ENCODE results near the gene TTC8.
"Not testable (repeated sequence)": the region's sequence is repeated elsewhere in the genome, so short reads cannot be mapped to it uniquely, and the experiment has no call there.

TTC8 gene

DNA sequence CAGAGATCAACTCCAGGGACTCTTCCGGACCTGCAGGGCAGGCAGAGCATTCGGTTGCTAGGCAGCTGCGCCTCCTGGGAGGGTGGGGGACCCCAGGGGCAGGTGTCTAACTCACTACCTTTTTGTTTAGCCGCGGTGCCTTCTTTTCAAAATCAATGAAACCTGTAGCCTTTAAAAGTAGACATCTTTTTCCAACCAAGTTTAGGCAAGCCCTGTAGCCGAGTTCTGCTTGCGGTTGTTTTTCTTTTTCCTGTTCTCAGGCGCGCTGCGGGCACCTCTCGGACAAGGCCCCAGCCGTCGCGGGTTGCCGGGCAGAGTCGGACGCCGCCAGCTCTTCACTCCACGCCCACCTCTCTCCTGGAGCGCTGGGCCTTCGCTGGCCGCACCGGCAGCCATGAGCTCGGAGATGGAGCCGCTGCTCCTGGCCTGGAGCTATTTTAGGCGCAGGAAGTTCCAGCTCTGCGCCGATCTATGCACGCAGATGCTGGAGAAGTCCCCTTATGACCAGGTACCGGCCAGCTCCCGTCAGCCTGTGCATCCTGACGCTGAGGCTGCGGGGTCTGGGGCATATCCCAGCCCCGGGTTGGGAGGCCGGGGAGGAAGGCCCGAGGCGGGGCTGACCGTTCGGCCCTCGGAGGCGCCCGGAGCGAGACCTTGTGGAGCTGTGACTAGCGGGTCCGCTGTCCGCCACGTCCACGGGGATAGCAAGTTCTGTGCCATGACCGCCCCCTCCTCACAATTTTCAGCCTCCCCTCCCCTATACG is at the start of gene TTC8:
TSS of gene TTC8 (plus strand) at position 338 of the 764 bp plus-strand sequence. CDS start at position 395, 57 bp downstream.
- H3K36me3 ChIP-seq (ENCODE audit: insufficient read depth, low read depth, low read length) = no peaks in the 10 kb centered on the region
- no peaks in the 10 kb centered on the region for H3K27me3 ChIP-seq (ENCODE audit: insufficient read depth, low read length)

DNA sequence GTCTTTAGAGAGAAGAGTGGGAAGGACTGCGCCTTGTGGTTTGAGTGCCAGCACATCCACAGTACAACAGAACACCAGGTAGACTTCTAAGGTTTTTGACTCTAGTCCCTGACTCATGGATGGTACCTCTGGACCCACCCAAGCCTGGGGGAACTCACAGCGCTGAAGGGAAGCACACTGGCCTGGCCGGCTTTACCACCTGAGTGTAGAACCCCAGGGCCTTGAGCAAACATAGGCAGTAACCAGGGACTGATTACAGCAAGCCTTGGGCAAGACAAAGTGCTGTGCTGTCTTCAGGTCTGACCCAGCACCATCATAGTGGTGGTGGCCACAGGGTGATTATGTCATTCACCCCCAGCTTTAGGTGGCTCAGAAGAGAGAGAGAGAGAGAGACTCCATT is 48.9 kb upstream of the TTC8 start:
- no peaks in the 10 kb centered on the region for H3K4me1 ChIP-seq (ENCODE audit: insufficient read depth, low read length)
- no peaks in the 10 kb centered on the region for H3K36me3 ChIP-seq (ENCODE audit: insufficient read depth, low read depth, low read length)
- no peak overlapping the region for H3K27ac ChIP-seq (ENCODE audit: low read length)
- H3K9ac ChIP-seq (ENCODE audit: low read depth, low read length) = no peak overlapping the region
- no peaks in the 10 kb centered on the region for H3K9me3 ChIP-seq (ENCODE audit: insufficient read depth, low read depth, low read length)
- H3K27me3 ChIP-seq (ENCODE audit: insufficient read depth, low read length) = no peaks in the 10 kb centered on the region
- no peak overlapping the region for H3K4me3 ChIP-seq (ENCODE audit: low read length)

More for the DNA sequence above, at the start of gene TTC8:
- peaks cover 5% of the 10 kb centered on the region; the same call in 1 of the 2 replicates for H3K4me1 ChIP-seq (ENCODE audit: insufficient read depth, low read length)
- peak within 1 kb of the TSS; percentile 85 for H3K9ac ChIP-seq (ENCODE audit: low read depth, low read length)
- H3K4me3 ChIP-seq (ENCODE audit: low read length) = peak within 1 kb of the TSS; percentile 85
- no peaks in the 10 kb centered on the region for H3K9me3 ChIP-seq (ENCODE audit: insufficient read depth, low read depth, low read length)
- no peak within 1 kb of the TSS for H3K27ac ChIP-seq (ENCODE audit: low read length)

DNA sequence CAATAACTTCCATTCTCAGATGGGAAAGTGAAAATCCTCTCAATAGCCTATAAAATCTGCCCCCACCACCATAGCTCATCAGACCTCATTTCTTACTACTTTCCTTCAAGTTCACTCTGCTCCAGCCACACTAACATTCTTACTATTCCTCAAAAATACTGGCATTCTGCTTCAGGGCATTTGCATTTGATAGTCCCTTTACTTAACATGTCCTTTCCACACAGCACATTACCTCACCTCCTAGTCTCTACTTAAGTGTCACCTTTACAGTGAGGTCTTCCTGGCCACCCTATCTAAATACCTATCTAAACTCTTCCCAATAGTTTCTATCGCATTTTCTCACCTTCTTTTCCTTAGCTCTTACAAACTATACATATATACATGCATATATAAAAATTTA is 38.5 kb upstream of the TTC8 start:
- no peak overlapping the region for H3K4me3 ChIP-seq (ENCODE audit: low read length)
- peaks cover 28% of the 10 kb centered on the region for H3K27me3 ChIP-seq (ENCODE audit: insufficient read depth, low read length)
- no peak overlapping the region for H3K9ac ChIP-seq (ENCODE audit: low read depth, low read length)
- peaks cover 27% of the 10 kb centered on the region for H3K9me3 ChIP-seq (ENCODE audit: insufficient read depth, low read depth, low read length)
- no peaks in the 10 kb centered on the region for H3K36me3 ChIP-seq (ENCODE audit: insufficient read depth, low read depth, low read length)
- no peak overlapping the region for H3K27ac ChIP-seq (ENCODE audit: low read length)
- no peaks in the 10 kb centered on the region for H3K4me1 ChIP-seq (ENCODE audit: insufficient read depth, low read length)

DNA sequence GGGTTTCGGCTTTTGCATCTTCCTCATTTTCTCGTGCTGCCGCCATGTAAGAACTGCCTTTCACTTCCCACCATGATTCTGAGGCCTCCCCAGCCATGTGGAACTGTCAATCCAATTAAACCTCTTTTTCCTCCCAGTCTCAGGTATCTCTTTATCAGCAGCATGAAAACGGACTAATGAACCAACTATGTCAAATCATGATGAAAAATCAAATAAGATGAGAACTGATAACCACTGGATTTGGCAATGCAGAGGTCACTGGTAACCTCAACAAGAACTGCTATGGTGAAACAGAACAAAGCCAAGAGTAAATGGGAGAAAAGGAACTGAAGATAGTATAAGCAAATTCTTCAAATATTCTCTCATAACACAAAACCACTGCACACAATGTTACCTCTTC is 37.7 kb upstream of the TTC8 start:
- H3K27ac ChIP-seq (ENCODE audit: low read length) = no peak overlapping the region
- H3K4me1 ChIP-seq (ENCODE audit: insufficient read depth, low read length) = no peaks in the 10 kb centered on the region
- no peak overlapping the region for H3K9ac ChIP-seq (ENCODE audit: low read depth, low read length)
- H3K27me3 ChIP-seq (ENCODE audit: insufficient read depth, low read length) = peaks cover 36% of the 10 kb centered on the region
- H3K36me3 ChIP-seq (ENCODE audit: insufficient read depth, low read depth, low read length) = no peaks in the 10 kb centered on the region
- H3K4me3 ChIP-seq (ENCODE audit: low read length) = no peak overlapping the region
- peaks cover 21% of the 10 kb centered on the region for H3K9me3 ChIP-seq (ENCODE audit: insufficient read depth, low read depth, low read length)

DNA sequence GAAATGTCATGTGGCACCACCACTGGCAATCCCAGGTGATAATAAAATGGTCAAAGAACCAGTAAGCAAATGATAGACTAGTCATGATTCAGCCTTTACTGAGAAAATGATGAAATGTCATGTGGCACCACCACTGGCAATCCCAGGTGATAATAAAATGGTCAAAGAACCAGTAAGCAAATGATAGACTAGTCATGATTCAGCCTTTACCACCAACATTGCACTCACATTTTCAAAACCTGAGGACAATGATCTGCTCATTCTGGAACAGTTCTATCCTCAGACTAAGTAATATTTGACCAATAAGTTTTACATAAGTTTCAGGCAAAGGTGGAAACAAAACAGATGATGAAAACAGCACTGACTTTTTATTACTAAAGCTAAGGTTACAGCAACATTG is 34.9 kb upstream of the TTC8 start:
- not testable (repeated sequence) for H3K9ac ChIP-seq (ENCODE audit: low read depth, low read length); H3K9me3 ChIP-seq (ENCODE audit: insufficient read depth, low read depth, low read length); H3K36me3 ChIP-seq (ENCODE audit: insufficient read depth, low read depth, low read length); H3K4me3 ChIP-seq (ENCODE audit: low read length); H3K27ac ChIP-seq (ENCODE audit: low read length); H3K4me1 ChIP-seq (ENCODE audit: insufficient read depth, low read length)
- peaks cover 58% of the 10 kb centered on the region for H3K27me3 ChIP-seq (ENCODE audit: insufficient read depth, low read length)

DNA sequence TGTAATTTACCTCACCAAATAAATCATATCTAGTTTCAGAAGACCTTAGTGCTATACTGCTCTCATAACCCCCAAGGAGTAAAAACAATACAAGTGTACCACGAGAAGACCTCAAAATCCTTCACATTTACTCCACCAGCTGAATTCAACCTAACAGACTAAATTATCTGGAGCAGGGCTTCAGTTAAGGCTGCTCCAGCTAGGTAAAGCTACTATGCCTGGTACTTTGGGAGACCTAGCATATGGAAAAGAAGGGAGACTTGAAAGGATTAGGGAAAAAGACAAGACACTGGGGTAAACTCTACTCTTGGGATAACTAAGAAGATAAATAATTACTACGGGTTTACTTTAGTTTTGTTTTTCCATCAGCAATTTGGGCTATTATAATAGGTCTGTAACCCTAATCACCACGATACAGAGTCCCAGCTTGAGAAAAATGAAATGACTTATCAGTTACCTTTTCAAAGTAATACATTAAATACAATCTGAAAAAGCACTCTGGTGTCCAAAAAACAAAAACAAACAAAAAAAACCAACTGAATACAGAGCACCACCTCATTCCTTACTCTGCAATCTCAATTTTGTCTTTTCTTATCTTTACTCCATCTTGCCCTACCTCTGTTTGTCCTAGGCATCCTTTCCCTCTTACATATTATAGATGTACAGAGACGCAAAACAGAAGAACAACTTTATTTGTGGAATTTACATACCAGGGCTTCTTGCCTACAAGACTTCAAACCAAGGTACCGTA is 33.8 kb upstream of the TTC8 start:
- H3K9me3 ChIP-seq (ENCODE audit: insufficient read depth, low read depth, low read length) = no peaks in the 10 kb centered on the region
- no peaks in the 10 kb centered on the region for H3K36me3 ChIP-seq (ENCODE audit: insufficient read depth, low read depth, low read length)
- H3K4me3 ChIP-seq (ENCODE audit: low read length) = 0 out of 2 replicates have a peak overlapping the region, but pooled peaks have one; percentile 75
- peaks cover 58% of the 10 kb centered on the region for H3K27me3 ChIP-seq (ENCODE audit: insufficient read depth, low read length)
- no peak overlapping the region for H3K27ac ChIP-seq (ENCODE audit: low read length)
- H3K9ac ChIP-seq (ENCODE audit: low read depth, low read length) = no peak overlapping the region
- no peaks in the 10 kb centered on the region for H3K4me1 ChIP-seq (ENCODE audit: insufficient read depth, low read length)

DNA sequence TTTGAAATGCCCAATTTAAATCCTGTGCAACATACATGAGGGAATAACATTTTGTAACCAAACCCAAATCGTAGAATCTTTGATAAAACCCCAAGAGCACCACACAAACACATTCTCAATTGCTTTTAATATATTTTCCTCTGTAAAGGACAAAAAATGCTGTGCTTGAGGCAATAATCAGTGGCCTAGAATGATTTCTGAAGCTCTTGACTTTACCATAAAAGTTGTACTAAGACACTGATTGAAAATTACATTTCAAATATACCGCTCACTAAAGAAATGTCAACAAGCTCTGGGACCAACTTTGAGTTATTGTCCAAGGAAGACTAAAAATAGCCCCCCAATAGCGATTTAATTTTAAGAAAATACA is 33.2 kb upstream of the TTC8 start:
- H3K9ac ChIP-seq (ENCODE audit: low read depth, low read length) = no peak overlapping the region
- no peaks in the 10 kb centered on the region for H3K9me3 ChIP-seq (ENCODE audit: insufficient read depth, low read depth, low read length)
- no peaks in the 10 kb centered on the region for H3K4me1 ChIP-seq (ENCODE audit: insufficient read depth, low read length)
- H3K27me3 ChIP-seq (ENCODE audit: insufficient read depth, low read length) = peaks cover 58% of the 10 kb centered on the region
- peak overlapping the region; percentile 75 for H3K4me3 ChIP-seq (ENCODE audit: low read length)
- H3K27ac ChIP-seq (ENCODE audit: low read length) = no peak overlapping the region
- no peaks in the 10 kb centered on the region for H3K36me3 ChIP-seq (ENCODE audit: insufficient read depth, low read depth, low read length)

DNA sequence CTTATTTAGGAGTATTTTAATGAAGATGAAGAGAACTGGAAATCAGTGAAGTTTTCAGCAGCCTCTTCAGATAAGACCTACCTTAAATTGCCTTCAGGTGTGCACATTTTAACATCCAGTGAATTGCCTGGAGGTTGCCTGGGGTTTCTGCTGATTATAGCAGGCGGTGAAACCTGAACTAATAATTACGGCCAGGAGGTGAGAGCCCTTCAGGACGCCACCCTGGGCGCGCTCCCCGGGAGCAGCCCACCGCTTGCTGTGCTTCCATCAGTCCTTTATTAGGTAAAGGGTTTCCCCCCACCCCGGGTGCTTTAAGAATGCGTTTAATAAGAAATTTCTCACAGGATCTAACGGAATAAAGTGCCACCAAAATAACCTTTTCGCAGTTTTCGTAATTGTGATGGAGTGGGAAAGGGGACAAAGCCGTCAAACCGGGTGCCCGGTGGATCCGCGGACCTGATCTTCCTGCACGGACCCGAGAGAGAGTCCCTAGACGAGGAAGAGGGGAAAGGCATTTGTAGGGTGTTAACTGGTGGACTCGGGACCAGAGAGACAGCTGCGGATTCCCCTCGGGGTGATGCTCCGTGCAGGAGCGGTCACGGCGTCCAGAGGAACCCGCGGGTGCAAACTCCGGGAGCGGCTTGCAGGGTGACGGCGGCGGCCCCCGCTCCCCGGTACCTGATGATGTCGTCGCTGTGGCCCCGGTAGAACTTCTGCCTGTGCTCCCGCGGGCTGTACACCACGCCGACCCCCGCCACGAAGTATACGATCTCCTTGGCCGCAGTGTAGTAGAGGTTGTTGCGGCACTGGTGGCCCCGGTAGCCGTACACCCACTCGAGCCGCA is 32.6 kb upstream of the TTC8 start:
- peak overlapping the region; percentile 48; the same call in 1 of the 2 replicates for H3K9ac ChIP-seq (ENCODE audit: low read depth, low read length)

DNA sequence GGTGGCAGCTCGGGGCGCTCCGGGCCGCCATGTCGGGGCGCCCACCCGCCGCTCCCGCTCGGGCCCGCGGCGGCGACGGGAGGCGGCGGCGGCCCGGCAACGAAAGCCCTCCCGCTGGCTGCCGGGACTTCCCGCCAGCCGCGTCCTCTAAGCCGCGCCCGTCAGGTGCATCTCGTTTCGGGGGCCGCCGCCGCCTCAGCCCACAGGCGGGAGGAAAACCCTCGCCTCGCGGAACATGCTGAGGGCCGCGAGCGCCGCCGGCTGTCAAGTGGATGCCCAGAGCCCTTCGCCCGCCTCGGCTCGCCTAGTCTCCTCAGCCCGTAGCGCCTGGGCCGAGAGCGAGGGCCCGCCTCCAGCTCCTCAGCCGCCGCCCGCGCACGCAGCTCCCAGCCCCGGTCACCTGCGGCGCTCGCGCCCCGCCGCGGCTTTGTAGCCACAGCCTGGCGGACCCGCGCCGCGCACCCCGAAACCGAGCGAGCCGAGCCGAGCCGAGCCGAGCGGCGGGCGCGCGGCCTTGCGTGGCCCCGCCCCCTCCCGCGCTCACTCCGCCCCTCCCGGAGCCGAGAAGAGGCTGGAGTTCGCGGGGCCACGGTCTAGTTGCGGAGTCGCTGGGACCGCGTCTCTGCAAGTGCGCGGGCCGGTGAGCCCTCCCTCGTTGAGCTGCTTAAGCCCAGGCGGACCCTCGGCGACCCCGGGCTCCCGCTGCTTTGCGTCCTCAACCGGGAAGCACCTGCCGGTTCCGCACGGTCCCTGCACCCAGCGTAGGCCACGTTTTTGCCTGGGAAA is 31.8 kb upstream of the TTC8 start, which contains the start of gene EML5:
TSS of gene EML5 (minus strand) at position 481 of the 786 bp plus-strand sequence. CDS start at position 31, 450 bp downstream.
- Histone ChIP-seq H3K4me3 (ENCODE audit: low read length) (peak within 1 kb of the TSS; percentile 75), H3K36me3 (ENCODE audit: insufficient read depth, low read depth, low read length) (no peaks in the 10 kb centered on the region), H3K27ac (ENCODE audit: low read length) (no peak within 1 kb of the TSS), H3K9me3 (ENCODE audit: insufficient read depth, low read depth, low read length) (no peaks in the 10 kb centered on the region), H3K9ac (ENCODE audit: low read depth, low read length) (peak within 1 kb of the TSS; percentile 69; the same call in 1 of the 2 replicates), H3K27me3 (ENCODE audit: insufficient read depth, low read length) (peaks cover 58% of the 10 kb centered on the region), H3K4me1 (ENCODE audit: insufficient read depth, low read length) (no peaks in the 10 kb centered on the region)

More for the DNA sequence above, 32.6 kb upstream of the TTC8 start:
- H3K27me3 ChIP-seq (ENCODE audit: insufficient read depth, low read length) = peaks cover 58% of the 10 kb centered on the region
- no peaks in the 10 kb centered on the region for H3K9me3 ChIP-seq (ENCODE audit: insufficient read depth, low read depth, low read length)
- H3K4me3 ChIP-seq (ENCODE audit: low read length) = peak overlapping the region; percentile 75
- H3K27ac ChIP-seq (ENCODE audit: low read length) = no peak overlapping the region
- H3K36me3 ChIP-seq (ENCODE audit: insufficient read depth, low read depth, low read length) = no peaks in the 10 kb centered on the region
- no peaks in the 10 kb centered on the region for H3K4me1 ChIP-seq (ENCODE audit: insufficient read depth, low read length)

DNA sequence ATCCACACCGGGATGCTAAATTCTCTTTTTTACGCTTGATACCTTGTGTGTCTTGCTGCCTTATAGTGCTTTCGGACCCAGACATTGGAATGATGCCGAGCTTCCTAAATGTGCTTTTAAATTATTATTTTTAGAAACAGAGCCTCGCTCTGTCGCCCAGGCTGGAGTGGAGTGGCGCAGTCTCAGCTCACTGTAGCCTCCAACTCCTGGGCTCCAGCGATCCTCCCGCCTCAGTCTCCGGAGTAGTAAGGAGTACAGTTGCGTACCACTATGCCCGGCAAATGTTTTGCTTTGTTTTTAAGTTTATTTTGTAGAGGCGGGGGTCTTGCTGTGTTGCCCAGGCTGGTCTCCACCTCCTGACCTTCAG is 31.2 kb upstream of the TTC8 start:
- Histone ChIP-seq H3K27ac (ENCODE audit: low read length) (no peak overlapping the region), H3K9ac (ENCODE audit: low read depth, low read length) (peak overlapping the region; percentile 69; the same call in 1 of the 2 replicates), H3K27me3 (ENCODE audit: insufficient read depth, low read length) (peaks cover 56% of the 10 kb centered on the region), H3K36me3 (ENCODE audit: insufficient read depth, low read depth, low read length) (no peaks in the 10 kb centered on the region), H3K4me1 (ENCODE audit: insufficient read depth, low read length) (no peaks in the 10 kb centered on the region), H3K9me3 (ENCODE audit: insufficient read depth, low read depth, low read length) (no peaks in the 10 kb centered on the region), H3K4me3 (ENCODE audit: low read length) (peak overlapping the region; percentile 75)

DNA sequence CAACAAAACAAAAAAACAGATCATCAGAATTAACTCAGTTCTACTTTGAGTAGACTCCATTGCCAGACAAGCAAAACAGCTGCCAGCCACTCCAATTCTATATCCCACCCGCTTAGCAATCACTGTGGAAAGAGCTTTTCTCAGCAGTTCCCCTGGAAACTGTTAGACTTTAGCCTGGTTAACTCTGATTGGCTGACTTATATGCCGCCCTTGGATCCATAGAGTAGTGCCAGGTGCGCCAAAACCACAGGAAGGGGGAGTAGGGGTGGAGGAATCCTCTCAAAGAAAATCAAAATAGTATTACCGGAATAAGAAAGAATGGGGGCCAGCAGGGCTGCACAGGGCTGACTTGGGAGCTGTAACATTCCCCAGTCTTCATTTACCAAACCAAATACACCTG is 26.3 kb upstream of the TTC8 start:
- Histone ChIP-seq H3K27ac (ENCODE audit: low read length) (no peak overlapping the region), H3K4me3 (ENCODE audit: low read length) (no peak overlapping the region), H3K36me3 (ENCODE audit: insufficient read depth, low read depth, low read length) (no peaks in the 10 kb centered on the region), H3K27me3 (ENCODE audit: insufficient read depth, low read length) (peaks cover 13% of the 10 kb centered on the region), H3K9ac (ENCODE audit: low read depth, low read length) (no peak overlapping the region), H3K4me1 (ENCODE audit: insufficient read depth, low read length) (no peaks in the 10 kb centered on the region), H3K9me3 (ENCODE audit: insufficient read depth, low read depth, low read length) (no peaks in the 10 kb centered on the region)
